ENCODE data around the gene SSTR4.
A peak's percentile ranks its signal among the peaks of the same experiment; 100 is the strongest.
"Not testable (repeated sequence)": the region's sequence is repeated elsewhere in the genome, so short reads cannot be mapped to it uniquely, and the experiment has no call there.

The SSTR4 gene

GRCh38 chr20:23034721-23035671 lies at the start of gene SSTR4:
Gene SSTR4, plus strand, starts transcription at chr20:23035312. Its CDS starts 172 bp downstream, at chr20:23035484.
- no peak for DNase-seq

GRCh38 chr20:22986601-22987000 lies 48.5 kb upstream of the SSTR4 start:
- peak; percentile 22 for DNase-seq

GRCh38 chr20:22991424-22991823 lies 43.7 kb upstream of the SSTR4 start:
- DNase-seq = not testable (repeated sequence)

- no peak for DNase-seq
These were observed 41.3 kb upstream of the SSTR4 start for GRCh38 chr20:22993823-22994222.

GRCh38 chr20:22995923-22996322 lies 39.2 kb upstream of the SSTR4 start:
- DNase-seq = no peak

- DNase-seq = no peak
These were observed 36.6 kb upstream of the SSTR4 start for GRCh38 chr20:22998476-22998875.

- DNase-seq = no peak
These were observed 35.4 kb upstream of the SSTR4 start for GRCh38 chr20:22999756-23000155.

- no peak for DNase-seq
These were observed 34.7 kb upstream of the SSTR4 start for GRCh38 chr20:23000232-23000947.

GRCh38 chr20:23002276-23002675 lies 32.8 kb upstream of the SSTR4 start:
- peak; percentile 47 for DNase-seq

GRCh38 chr20:23003077-23003635 lies 32.0 kb upstream of the SSTR4 start:
- DNase-seq = peak; percentile 72

- DNase-seq = peak; percentile 28
These were observed 31.1 kb upstream of the SSTR4 start for GRCh38 chr20:23003881-23004460.

GRCh38 chr20:23005776-23006175 lies 29.3 kb upstream of the SSTR4 start:
- no peak for DNase-seq

GRCh38 chr20:23007462-23007861 lies 27.6 kb upstream of the SSTR4 start:
- DNase-seq = no peak

- DNase-seq = no peak
These were observed 27.0 kb upstream of the SSTR4 start for GRCh38 chr20:23007886-23008655.

- DNase-seq = no peak
These were observed 26.4 kb upstream of the SSTR4 start for GRCh38 chr20:23008667-23009066.

GRCh38 chr20:23009636-23010035 lies 25.5 kb upstream of the SSTR4 start:
- DNase-seq = peak; percentile 61

- no peak for DNase-seq
These were observed 25.0 kb upstream of the SSTR4 start for GRCh38 chr20:23010096-23010495.

GRCh38 chr20:23011008-23011721 lies 23.9 kb upstream of the SSTR4 start:
- DNase-seq = no peak

- no peak for DNase-seq
These were observed 21.7 kb upstream of the SSTR4 start for GRCh38 chr20:23013429-23013828.

GRCh38 chr20:23017516-23017915 lies 17.6 kb upstream of the SSTR4 start:
- no peak for DNase-seq

- no peak for DNase-seq
These were observed 16.7 kb upstream of the SSTR4 start for GRCh38 chr20:23018432-23018831.

GRCh38 chr20:23018941-23019340 lies 16.2 kb upstream of the SSTR4 start:
- DNase-seq = no peak

Measured in suppressor macrophage treated with lipopolysaccharide for 4 hours (primary cell).